Fibroblast of lung (primary cell): ENCODE measurements around the gene ANO1. TPM values are rescaled to one million over a fixed set of nuclear protein-coding genes. Genes with fewer than 3 reads are reported as not detected.
A peak's percentile ranks its signal among the peaks of the same experiment; 100 is the strongest.

Experiments used
- DNase-seq, 2 donors: peaks; one replicate each; pipeline versions ENCODE4 v3.0.0 to v3.0.0-alpha.2; 2010; ENCODE audit warnings: low read depth in 2 of 2
- H2AFZ ChIP-seq: 2 replicates; pipeline ENCODE4 v1.5.1; 2012; ENCODE audit warnings: low read length, control low read depth, inconsistent platforms
- H3K27ac ChIP-seq: 2 replicates; pipeline ENCODE4 v1.5.1; 2011; ENCODE audit warnings: low read length, control low read depth; ENCODE audit not compliant: insufficient read depth
- H3K27me3 ChIP-seq: 2 replicates; pipeline ENCODE4 v1.5.1; 2011; ENCODE audit warnings: mild to moderate bottlenecking, low read length; ENCODE audit not compliant: control insufficient read depth, insufficient read depth
- H3K36me3 ChIP-seq: 2 replicates; pipeline ENCODE4 v1.5.1; 2011; ENCODE audit warnings: low read length; ENCODE audit not compliant: control insufficient read depth, insufficient read depth
- H3K4me1 ChIP-seq: 2 replicates; pipeline ENCODE4 v1.5.1; 2011; ENCODE audit warnings: low read length; ENCODE audit not compliant: control insufficient read depth, insufficient read depth; ENCODE audit errors: extremely low read depth
- H3K4me2 ChIP-seq: 2 replicates; pipeline ENCODE4 v1.5.1; 2011; ENCODE audit warnings: low read length, control low read depth; ENCODE audit not compliant: insufficient read depth; ENCODE audit errors: extremely low read depth
- H3K4me3 ChIP-seq, 4 experiments: fragments of 200-600 bp in 1 of 4; sonication (generic) in 1 of 4; replicated peaks in 1 of 4; 2 replicates each; pipeline ENCODE4 v1.5.1; 2011 to 2016; ENCODE audit warnings: low read length in 4 of 4, low read depth in 3 of 4, mild to moderate bottlenecking in 3 of 4, control low read depth in 2 of 4, inconsistent platforms in 1 of 4, mixed read lengths in 1 of 4; ENCODE audit not compliant: insufficient read depth in 1 of 4; ENCODE audit errors: control extremely low read depth in 1 of 4
- H3K79me2 ChIP-seq: 2 replicates; pipeline ENCODE4 v1.5.1; 2012; ENCODE audit warnings: mild to moderate bottlenecking, low read length, inconsistent platforms; ENCODE audit not compliant: control insufficient read depth, insufficient read depth
- H3K9ac ChIP-seq: 2 replicates; pipeline ENCODE4 v1.5.1; 2011; ENCODE audit warnings: mild to moderate bottlenecking, low read length, control low read depth; ENCODE audit not compliant: insufficient read depth
- H3K9me3 ChIP-seq: 2 replicates; pipeline ENCODE4 v1.5.1; 2012; ENCODE audit warnings: low read depth, low read length; ENCODE audit not compliant: control insufficient read depth, insufficient read depth
- H4K20me1 ChIP-seq: 2 replicates; pipeline ENCODE4 v1.5.1; 2011; ENCODE audit warnings: low read length; ENCODE audit not compliant: control insufficient read depth, insufficient read depth; ENCODE audit errors: extremely low read depth
- CTCF ChIP-seq, 2 donors: IDR thresholded peaks in 1 of 2; conservative IDR thresholded peaks in 1 of 2; 1 replicate in 1 of 2; 2 replicates in 1 of 2; pipeline ENCODE4 v1.5.1; 2011 to 2012; ENCODE audit warnings: low read length in 2 of 2, control low read depth in 1 of 2, inconsistent platforms in 1 of 2, low read depth in 1 of 2, mild to moderate bottlenecking in 1 of 2
- EZH2 ChIP-seq: IDR thresholded peaks from 2 replicates; pipeline ENCODE4 v1.5.1; 2012; ENCODE audit warnings: low read length, control low read depth, mild to moderate bottlenecking; ENCODE audit errors: missing control alignments
- polyA plus RNA-seq, 2 donors: library from polyadenylated mRNA; depleted of rRNA in 1 of 2; stranded (reverse) in 1 of 2; unstranded in 1 of 2; fragments of >200 nt; gene quantifications; 2 replicates each; pipeline ENCODE4 v1.2.1, GENCODE V29; 2011 to 2012; ENCODE audit warnings: missing spikeins in 1 of 2
- total RNA-seq: library from RNA; depleted of rRNA; stranded (reverse); fragments of >200 nt; gene quantifications from 2 replicates; pipeline ENCODE4 v1.2.1, GENCODE V29; 2014

The ANO1 gene
- total and polyA plus RNA-seq, 2 donors (not counting 1 experiment from before 2014, with no cell fraction given): 0.99 to 4.1 TPM

GRCh38 chr11:70073871-70074371, 4.2 kb upstream of the ANO1 start:
- TF ChIP-seq CTCF (conservative IDR thresholded peaks at IDR 0.05 in 1 of 2, IDR thresholded peaks at IDR 0.05 in 1 of 2; ENCODE audit: low read depth in 1 of 2, low read length in 2 of 2): no peak
- TF ChIP-seq EZH2: no peak
- Histone ChIP-seq H3K4me2 (no peak overlapping the region), H3K27ac (no peak overlapping the region), H2AFZ (no peak overlapping the region), H3K4me1 (no peaks in the 10 kb centered on the region), H3K9ac (no peak overlapping the region), H3K9me3 (no peaks in the 10 kb centered on the region), H3K27me3 (peaks cover 17% of the 10 kb centered on the region), H3K79me2 (no peaks in the 10 kb centered on the region), H3K4me3 (no peak overlapping the region), H4K20me1 (no peaks in the 10 kb centered on the region), H3K36me3 (no peaks in the 10 kb centered on the region)
- DNase-seq: peak in 1 of 2 donors; percentile 90

- no peaks in the 10 kb centered on the region for H3K36me3 ChIP-seq
- no peaks in the 10 kb centered on the region for H3K4me1 ChIP-seq
- H3K79me2 ChIP-seq: no peaks in the 10 kb centered on the region
- no peak overlapping the region for H2AFZ ChIP-seq
- no peak overlapping the region for H3K27ac ChIP-seq
- no peak overlapping the region for H3K4me3 ChIP-seq
- H3K9me3 ChIP-seq: no peaks in the 10 kb centered on the region
- no peaks in the 10 kb centered on the region for H4K20me1 ChIP-seq
- no peak for TF ChIP-seq EZH2
- no peak for TF ChIP-seq CTCF (conservative IDR thresholded peaks at IDR 0.05 in 1 of 2, IDR thresholded peaks at IDR 0.05 in 1 of 2; ENCODE audit: low read depth in 1 of 2, low read length in 2 of 2)
- no peak overlapping the region for H3K9ac ChIP-seq
- no peak for DNase-seq
- no peak overlapping the region for H3K4me2 ChIP-seq
- H3K27me3 ChIP-seq: peaks cover 17% of the 10 kb centered on the region
Measured at GRCh38 chr11:70074746-70075145, 3.4 kb upstream of the ANO1 start.

GRCh38 chr11:70075836-70076235, 2.3 kb upstream of the ANO1 start:
- TF ChIP-seq EZH2 (no peak), CTCF (conservative IDR thresholded peaks at IDR 0.05 in 1 of 2, IDR thresholded peaks at IDR 0.05 in 1 of 2; ENCODE audit: low read depth in 1 of 2, low read length in 2 of 2) (no peak)
- H3K27me3 ChIP-seq: peaks cover 21% of the 10 kb centered on the region

More at GRCh38 chr11:70075836-70076235, 2.3 kb upstream of the ANO1 start:
- no peaks in the 10 kb centered on the region for H3K36me3 ChIP-seq
- no peak overlapping the region for H3K9ac ChIP-seq
- no peaks in the 10 kb centered on the region for H3K4me1 ChIP-seq
- no peak overlapping the region for H2AFZ ChIP-seq
- DNase-seq: no peak
- H3K4me2 ChIP-seq: no peak overlapping the region
- H3K79me2 ChIP-seq: no peaks in the 10 kb centered on the region
- H3K4me3 ChIP-seq: no peak overlapping the region
- no peaks in the 10 kb centered on the region for H4K20me1 ChIP-seq
- no peak overlapping the region for H3K27ac ChIP-seq
- H3K9me3 ChIP-seq: no peaks in the 10 kb centered on the region
